ENCODE data around the gene RAI14. TPM values are rescaled to one million over a fixed set of nuclear protein-coding genes. Genes with fewer than 3 reads are reported as not detected.

RAI14 gene
- polyA plus RNA-seq, 4 donors = 4.2 to 16.8 (median 7.6) TPM

DNA sequence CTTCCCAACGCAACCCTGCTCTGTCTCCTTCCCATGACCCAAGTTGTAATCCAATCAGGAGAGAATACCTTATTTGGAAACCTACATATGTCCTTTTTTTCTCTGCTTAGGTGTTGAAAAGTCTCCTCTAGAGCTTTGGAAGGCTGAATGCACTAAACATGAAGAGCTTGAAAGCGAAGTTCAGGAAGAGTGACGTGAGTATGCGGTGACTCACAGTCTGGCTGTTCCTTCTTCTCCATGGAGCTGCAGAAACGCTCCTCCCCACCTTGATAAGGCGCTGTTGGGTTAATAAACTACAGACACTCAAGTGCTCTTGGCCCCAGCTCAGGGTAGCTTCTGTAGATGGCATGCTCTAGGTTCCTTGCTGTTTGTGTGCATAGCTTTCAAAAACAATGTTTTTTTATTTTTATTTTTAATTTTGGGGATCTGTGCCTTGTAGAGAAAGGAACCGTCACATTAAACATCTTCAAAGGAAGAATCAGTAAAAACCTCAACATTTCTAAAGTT, 30.7 kb downstream of the RAI14 start:
- Histone ChIP-seq H3K36me3 (ENCODE audit: control insufficient read depth in 3 of 3, insufficient read depth in 2 of 3, low read depth in 1 of 3, low read length in 3 of 3) (peaks cover 0 to 5% (median 0%) of the 10 kb centered on the region in 3 donors), H3K27me3 (ENCODE audit: control insufficient read depth in 3 of 3, insufficient read depth in 3 of 3, low read length in 3 of 3) (no peaks in the 10 kb centered on the region), H3K27ac (ENCODE audit: low read depth in 1 of 3, low read length in 2 of 3) (peak overlapping the region; percentile 79 to 93 (median 88)), H3K4me1 (ENCODE audit: control insufficient read depth in 3 of 3, insufficient read depth in 2 of 3, low read depth in 1 of 3, low read length in 2 of 3) (peaks cover 0 to 27% (median 2%) of the 10 kb centered on the region in 3 donors), H3K9me3 (ENCODE audit: control insufficient read depth in 2 of 2, insufficient read depth in 1 of 2, low read depth in 1 of 2, low read length in 1 of 2) (no peaks in the 10 kb centered on the region), H3K4me3 (ENCODE audit: low read depth in 1 of 3, low read length in 3 of 3) (peak overlapping the region in 1 of 3 donors; percentile 41)
- FAIRE-seq (peak; percentile 36), DNase-seq (peak; percentile 95 to 98)
- WGBS, 3 donors = 11 to 49% (median 30%) methylated on average over 7 of the region's 7 CpGs

DNA sequence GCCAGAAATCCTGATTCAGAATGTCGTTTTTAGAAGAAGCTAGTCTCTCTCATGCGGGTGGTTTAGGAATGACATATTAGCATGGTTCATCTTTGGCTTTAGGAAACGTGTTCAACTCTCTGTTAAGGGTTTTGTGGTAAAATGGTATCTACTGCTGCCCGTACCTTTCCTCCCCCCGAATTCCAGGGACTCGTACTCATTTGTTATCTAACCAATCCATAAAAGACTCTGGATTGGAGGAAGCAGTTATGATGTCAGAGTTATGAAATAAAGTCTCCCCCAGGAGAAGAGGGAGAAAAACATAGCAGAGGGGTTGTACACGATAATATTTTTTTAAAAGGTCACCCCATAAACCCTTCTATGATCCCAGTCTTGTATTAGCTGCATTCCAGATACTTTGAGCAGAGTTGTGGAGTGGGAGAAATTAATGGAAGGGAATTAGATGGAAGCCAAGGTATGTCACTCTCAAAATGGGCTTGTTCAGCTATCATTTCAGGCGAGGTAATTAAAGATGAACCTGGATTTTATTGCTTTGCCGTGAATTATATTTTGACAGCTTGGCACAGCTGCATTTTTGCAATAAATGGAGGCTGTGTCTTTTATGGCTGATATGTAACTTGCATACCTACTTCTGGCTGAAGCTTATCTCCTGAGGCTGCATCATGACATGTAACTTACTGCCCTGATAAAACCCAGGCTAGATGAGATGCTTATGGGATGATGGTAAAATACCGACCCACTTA, 31.3 kb downstream of the RAI14 start:
- H3K27me3 ChIP-seq (ENCODE audit: control insufficient read depth in 3 of 3, insufficient read depth in 3 of 3, low read length in 3 of 3) = no peaks in the 10 kb centered on the region
- WGBS, 3 donors = 10 to 50% (median 26%) methylated on average over 10 of the region's 10 CpGs

DNA sequence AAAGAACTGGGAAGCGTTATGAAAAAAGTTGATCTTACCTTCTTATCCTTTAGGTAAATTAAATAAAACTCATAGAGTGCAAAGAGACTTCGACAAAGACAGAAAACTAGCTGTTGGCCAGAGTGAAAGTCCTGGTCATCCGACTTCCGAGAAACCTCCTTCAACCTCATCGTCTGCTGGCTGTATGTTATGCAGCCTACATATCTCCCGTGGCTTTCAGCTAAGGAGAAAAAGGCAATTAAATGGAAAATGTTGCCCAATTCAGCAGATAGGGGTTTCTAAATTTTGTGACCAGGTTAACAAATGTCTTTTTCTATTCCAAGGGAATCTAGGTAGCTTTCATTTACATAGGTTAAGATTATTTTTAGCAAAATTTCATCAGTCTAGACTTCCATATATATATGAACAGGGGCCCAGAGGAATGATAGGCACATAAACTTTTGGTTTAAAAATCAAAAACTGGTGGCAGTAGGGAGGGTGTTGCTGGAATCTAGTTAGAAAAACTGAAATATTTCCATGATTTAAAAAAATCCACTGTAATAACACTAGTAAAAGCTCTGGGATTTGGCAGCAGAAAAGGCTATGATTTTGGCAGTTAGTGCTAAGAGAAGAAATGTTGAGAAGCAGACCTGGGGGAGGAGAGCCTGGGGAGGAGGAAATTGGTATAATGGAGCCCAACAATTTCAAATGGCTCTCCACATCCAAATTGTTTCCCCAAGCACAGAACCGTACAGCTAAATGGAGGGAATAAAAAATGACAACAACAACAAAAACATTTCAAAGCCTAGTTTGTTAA, 32.1 kb downstream of the RAI14 start:
- H3K9me3 ChIP-seq (ENCODE audit: control insufficient read depth in 2 of 2, insufficient read depth in 1 of 2, low read depth in 1 of 2, low read length in 1 of 2) = no peaks in the 10 kb centered on the region
- FAIRE-seq (no peak), DNase-seq (no peak)
- peak overlapping the region in 2 of 3 donors; percentile 73 to 93 for H3K27ac ChIP-seq (ENCODE audit: low read depth in 1 of 3, low read length in 2 of 3)
- H3K4me3 ChIP-seq (ENCODE audit: low read depth in 1 of 3, low read length in 3 of 3) = no peak overlapping the region
- H3K27me3 ChIP-seq (ENCODE audit: control insufficient read depth in 3 of 3, insufficient read depth in 3 of 3, low read length in 3 of 3) = no peaks in the 10 kb centered on the region
- H3K36me3 ChIP-seq (ENCODE audit: control insufficient read depth in 3 of 3, insufficient read depth in 2 of 3, low read depth in 1 of 3, low read length in 3 of 3) = peaks cover 0 to 5% (median 0%) of the 10 kb centered on the region in 3 donors
- 40 to 78% (median 49%) methylated on average over 7 of the region's 7 CpGs for WGBS, 3 donors
- H3K4me1 ChIP-seq (ENCODE audit: control insufficient read depth in 3 of 3, insufficient read depth in 2 of 3, low read depth in 1 of 3, low read length in 2 of 3) = peaks cover 0 to 27% (median 2%) of the 10 kb centered on the region in 3 donors

More for the DNA sequence above, 31.3 kb downstream of the RAI14 start:
- DNase-seq (peak; percentile 62 to 63), FAIRE-seq (no peak)
- Histone ChIP-seq H3K27ac (ENCODE audit: low read depth in 1 of 3, low read length in 2 of 3) (peak overlapping the region in 2 of 3 donors; percentile 73 to 93), H3K4me3 (ENCODE audit: low read depth in 1 of 3, low read length in 3 of 3) (peak overlapping the region in 2 of 3 donors; percentile 11 to 41), H3K9me3 (ENCODE audit: control insufficient read depth in 2 of 2, insufficient read depth in 1 of 2, low read depth in 1 of 2, low read length in 1 of 2) (no peaks in the 10 kb centered on the region), H3K36me3 (ENCODE audit: control insufficient read depth in 3 of 3, insufficient read depth in 2 of 3, low read depth in 1 of 3, low read length in 3 of 3) (peaks cover 0 to 5% (median 0%) of the 10 kb centered on the region in 3 donors), H3K4me1 (ENCODE audit: control insufficient read depth in 3 of 3, insufficient read depth in 2 of 3, low read depth in 1 of 3, low read length in 2 of 3) (peaks cover 0 to 27% (median 2%) of the 10 kb centered on the region in 3 donors)

DNA sequence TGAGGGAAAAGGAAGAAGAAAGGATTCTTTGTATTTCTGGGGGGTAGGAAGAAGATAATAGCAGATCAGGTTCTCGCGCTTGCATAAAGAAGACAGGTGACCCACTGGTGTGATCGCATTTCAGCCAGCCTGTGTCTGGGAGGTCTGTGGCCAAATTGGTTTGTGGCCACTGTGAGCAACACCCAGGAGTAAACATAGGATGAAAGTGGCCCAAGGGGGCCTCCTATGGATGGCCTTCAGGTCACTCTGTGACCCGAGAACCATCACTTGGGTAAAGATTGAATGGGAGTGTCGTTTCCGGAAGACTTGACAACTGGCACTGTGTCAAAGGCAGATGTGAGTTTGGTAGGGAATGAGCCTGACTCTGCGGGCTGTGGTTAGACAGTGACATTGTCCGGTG, 34.2 kb downstream of the RAI14 start:
- FAIRE-seq (no peak), DNase-seq (no peak)
- H3K4me3 ChIP-seq (ENCODE audit: low read depth in 1 of 3, low read length in 3 of 3) = no peak overlapping the region
- peaks cover 1 to 19% (median 2%) of the 10 kb centered on the region in 3 donors for H3K4me1 ChIP-seq (ENCODE audit: control insufficient read depth in 3 of 3, insufficient read depth in 2 of 3, low read depth in 1 of 3, low read length in 2 of 3)
- H3K27me3 ChIP-seq (ENCODE audit: control insufficient read depth in 3 of 3, insufficient read depth in 3 of 3, low read length in 3 of 3) = no peaks in the 10 kb centered on the region
- 81 to 87% (median 82%) methylated on average over 8 of the region's 8 CpGs for WGBS, 3 donors
- peaks cover 0 to 5% (median 0%) of the 10 kb centered on the region in 3 donors for H3K36me3 ChIP-seq (ENCODE audit: control insufficient read depth in 3 of 3, insufficient read depth in 2 of 3, low read depth in 1 of 3, low read length in 3 of 3)
- H3K9me3 ChIP-seq (ENCODE audit: control insufficient read depth in 2 of 2, insufficient read depth in 1 of 2, low read depth in 1 of 2, low read length in 1 of 2) = no peaks in the 10 kb centered on the region
- H3K27ac ChIP-seq (ENCODE audit: low read depth in 1 of 3, low read length in 2 of 3) = no peak overlapping the region

DNA sequence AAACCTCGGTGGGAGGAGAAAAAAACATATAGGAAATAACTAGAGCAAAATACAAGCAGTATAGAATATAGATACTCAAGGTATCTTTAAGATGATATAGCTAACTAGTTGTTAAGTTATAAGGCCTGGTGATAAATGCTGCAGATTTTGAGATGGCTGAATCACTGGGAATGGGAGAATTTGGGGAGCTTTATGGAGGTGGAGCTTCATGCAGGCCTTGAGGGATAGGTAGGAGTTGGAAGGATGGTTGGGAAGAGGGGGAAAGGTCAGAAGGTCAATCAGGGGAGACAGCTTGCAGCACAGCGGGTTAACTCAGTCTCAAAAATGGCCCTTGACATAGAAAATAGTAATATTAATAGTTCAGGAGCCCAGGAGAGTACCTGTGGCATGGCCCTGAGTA, 34.8 kb downstream of the RAI14 start:
- no peak for FAIRE-seq
- H3K27me3 ChIP-seq (ENCODE audit: control insufficient read depth in 3 of 3, insufficient read depth in 3 of 3, low read length in 3 of 3) = no peaks in the 10 kb centered on the region
- peaks cover 2 to 15% (median 2%) of the 10 kb centered on the region in 3 donors for H3K4me1 ChIP-seq (ENCODE audit: control insufficient read depth in 3 of 3, insufficient read depth in 2 of 3, low read depth in 1 of 3, low read length in 2 of 3)
- H3K4me3 ChIP-seq (ENCODE audit: low read depth in 1 of 3, low read length in 3 of 3) = no peak overlapping the region
- 81 to 93% (median 83%) methylated on average over 2 of the region's 2 CpGs for WGBS, 3 donors
- no peak for DNase-seq
- H3K9me3 ChIP-seq (ENCODE audit: control insufficient read depth in 2 of 2, insufficient read depth in 1 of 2, low read depth in 1 of 2, low read length in 1 of 2) = no peaks in the 10 kb centered on the region
- H3K36me3 ChIP-seq (ENCODE audit: control insufficient read depth in 3 of 3, insufficient read depth in 2 of 3, low read depth in 1 of 3, low read length in 3 of 3) = peaks cover 0 to 5% (median 0%) of the 10 kb centered on the region in 3 donors
- no peak overlapping the region for H3K27ac ChIP-seq (ENCODE audit: low read depth in 1 of 3, low read length in 2 of 3)

DNA sequence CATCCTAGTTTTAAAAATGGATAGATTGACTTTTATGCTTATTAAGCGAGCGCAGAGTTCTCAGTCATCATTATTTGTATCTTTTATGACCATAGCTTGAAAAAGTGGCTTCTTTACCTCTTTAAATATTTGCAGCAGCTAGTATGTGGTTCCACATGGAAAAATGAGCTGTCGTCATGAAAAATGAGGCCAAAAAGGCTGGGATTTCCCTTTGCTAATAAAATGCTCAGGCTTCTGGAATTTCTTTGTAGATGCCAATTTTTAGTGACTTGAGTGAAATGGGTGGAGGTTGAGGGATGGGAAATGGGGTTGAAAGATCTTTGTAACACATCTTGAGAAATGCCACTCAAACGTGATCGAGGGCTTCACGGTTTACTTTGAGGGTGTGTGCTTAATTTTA, 35.2 kb downstream of the RAI14 start:
- no peaks in the 10 kb centered on the region for H3K27me3 ChIP-seq (ENCODE audit: control insufficient read depth in 3 of 3, insufficient read depth in 3 of 3, low read length in 3 of 3)
- H3K9me3 ChIP-seq (ENCODE audit: control insufficient read depth in 2 of 2, insufficient read depth in 1 of 2, low read depth in 1 of 2, low read length in 1 of 2) = no peaks in the 10 kb centered on the region
- no peak for FAIRE-seq
- no peak overlapping the region for H3K4me3 ChIP-seq (ENCODE audit: low read depth in 1 of 3, low read length in 3 of 3)
- H3K36me3 ChIP-seq (ENCODE audit: control insufficient read depth in 3 of 3, insufficient read depth in 2 of 3, low read depth in 1 of 3, low read length in 3 of 3) = peaks cover 0 to 5% (median 0%) of the 10 kb centered on the region in 3 donors
- no peak for DNase-seq
- WGBS, 3 donors = 73 to 83% (median 81%) methylated on average over 6 of the region's 6 CpGs
- no peak overlapping the region for H3K27ac ChIP-seq (ENCODE audit: low read depth in 1 of 3, low read length in 2 of 3)
- H3K4me1 ChIP-seq (ENCODE audit: control insufficient read depth in 3 of 3, insufficient read depth in 2 of 3, low read depth in 1 of 3, low read length in 2 of 3) = peaks cover 2 to 14% (median 2%) of the 10 kb centered on the region in 3 donors

DNA sequence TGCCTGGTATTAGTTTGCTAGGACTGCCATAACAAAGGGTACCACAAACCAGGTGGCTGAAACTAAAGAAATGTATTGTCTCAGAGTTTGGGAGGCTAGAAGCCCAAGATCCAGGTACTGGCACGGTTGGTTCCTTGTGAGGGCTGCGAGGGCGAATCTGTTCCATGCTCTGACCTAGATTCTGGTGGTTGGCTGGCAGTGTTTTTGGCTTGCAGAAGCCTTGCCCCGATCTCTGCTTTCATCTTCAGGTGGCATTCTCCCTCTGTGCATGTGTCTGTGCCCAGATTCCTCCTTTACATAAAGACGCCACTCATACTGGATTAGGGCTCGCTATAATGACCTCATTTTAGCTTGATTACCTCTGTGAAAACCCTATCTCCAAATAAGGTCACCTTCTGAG, 36.7 kb downstream of the RAI14 start:
- Histone ChIP-seq H3K4me3 (ENCODE audit: low read depth in 1 of 3, low read length in 3 of 3) (no peak overlapping the region), H3K4me1 (ENCODE audit: control insufficient read depth in 3 of 3, insufficient read depth in 2 of 3, low read depth in 1 of 3, low read length in 2 of 3) (peaks cover 2 to 11% (median 2%) of the 10 kb centered on the region in 3 donors), H3K9me3 (ENCODE audit: control insufficient read depth in 2 of 2, insufficient read depth in 1 of 2, low read depth in 1 of 2, low read length in 1 of 2) (no peaks in the 10 kb centered on the region), H3K27me3 (ENCODE audit: control insufficient read depth in 3 of 3, insufficient read depth in 3 of 3, low read length in 3 of 3) (no peaks in the 10 kb centered on the region), H3K27ac (ENCODE audit: low read depth in 1 of 3, low read length in 2 of 3) (no peak overlapping the region), H3K36me3 (ENCODE audit: control insufficient read depth in 3 of 3, insufficient read depth in 2 of 3, low read depth in 1 of 3, low read length in 3 of 3) (peaks cover 0 to 5% (median 0%) of the 10 kb centered on the region in 3 donors)
- no peak for DNase-seq
- no peak for FAIRE-seq
- 89 to 95% (median 94%) methylated on average over 6 of the region's 6 CpGs for WGBS, 3 donors

DNA sequence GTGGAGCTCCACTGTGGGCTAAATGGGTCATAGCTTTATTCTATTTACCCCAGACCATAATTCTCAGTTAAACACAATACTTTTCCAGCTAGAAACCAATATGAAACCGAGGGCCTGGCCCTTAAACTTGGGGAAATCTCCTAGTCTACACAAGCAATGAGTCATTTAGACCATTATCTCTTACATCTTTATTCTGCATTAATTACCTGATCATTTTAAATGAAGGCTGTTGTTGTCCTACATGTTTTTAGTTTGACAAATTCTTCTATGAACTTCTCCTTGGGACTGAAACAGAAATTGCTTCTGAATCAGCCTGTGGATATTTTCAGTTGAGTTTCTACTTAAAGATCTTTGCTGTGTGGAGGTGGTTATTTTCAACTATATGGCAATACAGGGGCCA, 37.9 kb downstream of the RAI14 start:
- 44 to 66% (median 49%) methylated on average over 1 of the region's 1 CpG for WGBS, 3 donors
- FAIRE-seq (no peak), DNase-seq (no peak)
- Histone ChIP-seq H3K9me3 (ENCODE audit: control insufficient read depth in 2 of 2, insufficient read depth in 1 of 2, low read depth in 1 of 2, low read length in 1 of 2) (no peaks in the 10 kb centered on the region), H3K27me3 (ENCODE audit: control insufficient read depth in 3 of 3, insufficient read depth in 3 of 3, low read length in 3 of 3) (no peaks in the 10 kb centered on the region), H3K27ac (ENCODE audit: low read depth in 1 of 3, low read length in 2 of 3) (no peak overlapping the region), H3K4me3 (ENCODE audit: low read depth in 1 of 3, low read length in 3 of 3) (no peak overlapping the region), H3K4me1 (ENCODE audit: control insufficient read depth in 3 of 3, insufficient read depth in 2 of 3, low read depth in 1 of 3, low read length in 2 of 3) (peaks cover 0 to 5% (median 4%) of the 10 kb centered on the region in 3 donors), H3K36me3 (ENCODE audit: control insufficient read depth in 3 of 3, insufficient read depth in 2 of 3, low read depth in 1 of 3, low read length in 3 of 3) (peaks cover 0 to 4% (median 0%) of the 10 kb centered on the region in 3 donors)

Data from small intestine (tissue), 7 donors.